ENCODE data around the gene ZNF689. TPM values are rescaled to one million over a fixed set of nuclear protein-coding genes. Genes with fewer than 3 reads are reported as not detected.

ZNF689 gene
- polyA plus RNA-seq, 1 donor from 2014 or later: 10.6 TPM

- Histone ChIP-seq H3K36me3 (ENCODE audit: insufficient read depth, low read length) (no peaks in the 10 kb centered on the region), H3K79me2 (replicated peaks; ENCODE audit: insufficient read depth, low read length) (peaks cover 33% of the 10 kb centered on the region), H3K4me3 (ENCODE audit: low read length) (no peak overlapping the region), H3K9me2 (ENCODE audit: insufficient read depth, low read length) (no peaks in the 10 kb centered on the region), H3K9ac (ENCODE audit: low read length) (peak overlapping the region; percentile 73), H3K9me3 (ENCODE audit: low read length) (no peaks in the 10 kb centered on the region), H3F3A (ENCODE audit: insufficient read depth, low read length, poor library complexity, severe bottlenecking) (peaks cover 6% of the 10 kb centered on the region), H3K4me2 (ENCODE audit: low read length) (no peak overlapping the region), H3K27ac (ENCODE audit: low read length) (no peak overlapping the region), H3K27me3 (ENCODE audit: insufficient read depth, low read depth, low read length) (no peaks in the 10 kb centered on the region), H2AFZ (ENCODE audit: low read depth, low read length) (no peak overlapping the region), H4K20me1 (ENCODE audit: insufficient read depth) (no peaks in the 10 kb centered on the region)
- TF ChIP-seq CTCF (IDR thresholded peaks at IDR 0.05; ENCODE audit: poor library complexity, severe bottlenecking): no peak
- TF ChIP-seq MXI1 (conservative IDR thresholded peaks at IDR 0.05; ENCODE audit: poor library complexity, severe bottlenecking): no peak
- TF ChIP-seq RAD21 (conservative IDR thresholded peaks at IDR 0.05): no peak
- TF ChIP-seq REST (IDR thresholded peaks at IDR 0.05; ENCODE audit: borderline replicate concordance): no peak
- TF ChIP-seq POLR2AphosphoS5 (IDR thresholded peaks at IDR 0.05): no peak
- TF ChIP-seq EP300 (conservative IDR thresholded peaks at IDR 0.05; ENCODE audit: poor library complexity, severe bottlenecking): no peak
- no peak for TF ChIP-seq SMC3 (conservative IDR thresholded peaks at IDR 0.05; ENCODE audit: poor library complexity)
- no peak for TF ChIP-seq EZH2 (IDR thresholded peaks at IDR 0.05; ENCODE audit: borderline replicate concordance, insufficient read depth, low read length, poor library complexity, severe bottlenecking)
- no peak for TF ChIP-seq TAF1 (IDR thresholded peaks at IDR 0.05; ENCODE audit: low read depth)
Measured at GRCh38 chr16:30656388-30656787, 46.2 kb upstream of the ZNF689 start.

GRCh38 chr16:30655815-30656347 is 45.7 kb upstream of the ZNF689 start:
- Histone ChIP-seq H3F3A (ENCODE audit: insufficient read depth, low read length, poor library complexity, severe bottlenecking) (peaks cover 6% of the 10 kb centered on the region), H2AFZ (ENCODE audit: low read depth, low read length) (no peak overlapping the region), H3K79me2 (replicated peaks; ENCODE audit: insufficient read depth, low read length) (peaks cover 28% of the 10 kb centered on the region), H3K9me3 (ENCODE audit: low read length) (no peaks in the 10 kb centered on the region), H3K4me2 (ENCODE audit: low read length) (no peak overlapping the region), H3K9ac (ENCODE audit: low read length) (peak overlapping the region; percentile 16), H3K27me3 (ENCODE audit: insufficient read depth, low read depth, low read length) (no peaks in the 10 kb centered on the region), H3K36me3 (ENCODE audit: insufficient read depth, low read length) (no peaks in the 10 kb centered on the region), H3K4me3 (ENCODE audit: low read length) (no peak overlapping the region), H4K20me1 (ENCODE audit: insufficient read depth) (no peaks in the 10 kb centered on the region), H3K27ac (ENCODE audit: low read length) (no peak overlapping the region), H3K9me2 (ENCODE audit: insufficient read depth, low read length) (no peaks in the 10 kb centered on the region)
- TF ChIP-seq EZH2 (IDR thresholded peaks at IDR 0.05; ENCODE audit: borderline replicate concordance, insufficient read depth, low read length, poor library complexity, severe bottlenecking) (no peak), REST (IDR thresholded peaks at IDR 0.05; ENCODE audit: borderline replicate concordance) (no peak), EP300 (conservative IDR thresholded peaks at IDR 0.05; ENCODE audit: poor library complexity, severe bottlenecking) (no peak), CTCF (IDR thresholded peaks at IDR 0.05; ENCODE audit: poor library complexity, severe bottlenecking) (no peak), SMC3 (conservative IDR thresholded peaks at IDR 0.05; ENCODE audit: poor library complexity) (no peak), TAF1 (IDR thresholded peaks at IDR 0.05; ENCODE audit: low read depth) (no peak), MXI1 (conservative IDR thresholded peaks at IDR 0.05; ENCODE audit: poor library complexity, severe bottlenecking) (no peak), RAD21 (conservative IDR thresholded peaks at IDR 0.05) (no peak), POLR2AphosphoS5 (IDR thresholded peaks at IDR 0.05) (no peak)
